ENCODE results near the gene ENDOG.

DNA sequence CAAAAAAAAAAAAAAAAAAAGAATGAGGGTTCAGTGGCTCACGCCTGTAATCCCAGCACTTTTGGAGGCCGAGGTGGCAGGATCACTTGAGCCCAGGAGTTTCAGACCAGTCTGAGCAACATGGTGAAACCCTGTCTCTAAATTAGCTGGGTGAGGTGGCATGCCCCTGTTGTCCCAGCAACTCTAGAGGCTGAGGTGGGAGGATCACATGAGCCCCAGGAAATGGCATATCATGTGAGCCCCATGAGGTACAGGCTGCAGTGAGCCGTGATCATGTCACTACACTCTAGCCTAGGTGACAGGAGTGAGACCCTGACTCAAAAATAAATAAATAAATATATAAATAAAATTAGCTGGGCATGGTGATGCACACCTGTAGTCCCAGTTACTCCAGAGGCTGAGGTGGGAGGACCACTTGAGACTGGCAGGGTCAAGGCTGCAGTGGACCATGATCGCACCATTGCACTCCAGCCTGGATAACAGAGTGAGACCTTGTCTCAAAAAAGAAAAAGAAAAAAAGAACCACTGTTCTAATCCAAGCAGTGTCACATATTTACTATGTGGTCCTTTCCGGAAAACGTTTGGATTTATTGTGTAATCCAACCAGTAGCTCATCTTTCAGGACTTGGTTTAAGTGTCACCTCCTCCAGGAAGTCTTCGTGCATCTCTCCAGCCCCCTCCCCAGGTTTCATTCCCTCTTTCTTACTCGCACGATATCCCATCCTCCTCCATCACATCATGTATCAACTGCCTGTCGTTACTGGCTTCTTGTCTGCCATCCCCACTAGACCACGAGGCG is 23.6 kb downstream of the ENDOG start:
- TF ChIP-seq, protein P1, sequence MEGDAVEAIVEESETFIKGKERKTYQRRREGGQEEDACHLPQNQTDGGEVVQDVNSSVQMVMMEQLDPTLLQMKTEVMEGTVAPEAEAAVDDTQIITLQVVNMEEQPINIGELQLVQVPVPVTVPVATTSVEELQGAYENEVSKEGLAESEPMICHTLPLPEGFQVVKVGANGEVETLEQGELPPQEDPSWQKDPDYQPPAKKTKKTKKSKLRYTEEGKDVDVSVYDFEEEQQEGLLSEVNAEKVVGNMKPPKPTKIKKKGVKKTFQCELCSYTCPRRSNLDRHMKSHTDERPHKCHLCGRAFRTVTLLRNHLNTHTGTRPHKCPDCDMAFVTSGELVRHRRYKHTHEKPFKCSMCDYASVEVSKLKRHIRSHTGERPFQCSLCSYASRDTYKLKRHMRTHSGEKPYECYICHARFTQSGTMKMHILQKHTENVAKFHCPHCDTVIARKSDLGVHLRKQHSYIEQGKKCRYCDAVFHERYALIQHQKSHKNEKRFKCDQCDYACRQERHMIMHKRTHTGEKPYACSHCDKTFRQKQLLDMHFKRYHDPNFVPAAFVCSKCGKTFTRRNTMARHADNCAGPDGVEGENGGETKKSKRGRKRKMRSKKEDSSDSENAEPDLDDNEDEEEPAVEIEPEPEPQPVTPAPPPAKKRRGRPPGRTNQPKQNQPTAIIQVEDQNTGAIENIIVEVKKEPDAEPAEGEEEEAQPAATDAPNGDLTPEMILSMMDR (IDR thresholded peaks at IDR 0.05; ENCODE audit: poor library complexity), result no peak
- no peak for TF ChIP-seq EZH2 (IDR thresholded peaks at IDR 0.05; ENCODE audit: borderline replicate concordance)
